OCI-LY1 (cell line): ENCODE data around the gene LRRC4B.

Experiments used
- CTCF ChIP-seq: fragments of 200-600 bp; sonication (generic), shearing (Covaris generic); IDR thresholded peaks from 2 replicates; pipeline ENCODE4 v1.5.1; 2017; ENCODE audit warnings: mild to moderate bottlenecking, antibody characterized with exemption, low read length, moderate library complexity, mixed read lengths
- EZH2 ChIP-seq: fragments of 200-600 bp; sonication (generic), shearing (Covaris generic); IDR thresholded peaks from 2 replicates; pipeline ENCODE4 v1.8.0; 2017; ENCODE audit warnings: borderline replicate concordance, mixed run types, mild to moderate bottlenecking, antibody characterized with exemption, low read length, moderate library complexity, mixed read lengths

- TF ChIP-seq CTCF (no peak), EZH2 (no peak)
Measured at GRCh38 chr19:50562329-50562728, 5.9 kb downstream of the LRRC4B start.
